Measurements from ENCODE around the gene PFKFB4. TPM values are rescaled to one million over a fixed set of nuclear protein-coding genes. Genes with fewer than 3 reads are reported as not detected.

PFKFB4 gene
- total and polyA plus RNA-seq, 2 experiments from 2014 or later = 9.5 to 14.1 TPM

- no peak for DNase-seq (ENCODE audit: low spot score)
Measured at GRCh38 chr3:48528754-48529153, 27.8 kb downstream of the PFKFB4 start.

DNA sequence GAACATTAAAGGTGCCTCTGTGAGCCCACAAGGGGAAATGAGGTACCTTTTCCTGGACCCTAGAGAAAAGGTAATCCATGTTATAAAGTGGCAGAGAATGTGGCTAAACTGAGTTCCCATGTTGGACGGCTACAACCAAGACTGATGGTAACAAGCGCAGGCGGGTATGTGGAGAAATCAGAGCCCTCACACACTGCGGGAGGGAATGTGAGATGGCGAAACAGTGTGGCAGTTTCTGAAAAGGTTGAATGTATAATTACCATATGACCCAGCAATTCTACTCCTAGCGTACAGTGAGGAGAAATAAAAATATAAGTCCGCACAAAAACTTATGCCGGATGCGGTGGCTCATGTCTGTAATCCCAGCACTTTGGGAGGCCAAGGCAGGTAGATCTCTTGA, 28.6 kb downstream of the PFKFB4 start:
- 97% methylated on average over 9 of the region's 9 CpGs for WGBS (ENCODE audit: low lambda C conversion rate, missing lambda C conversion rate)
- Histone ChIP-seq H3K9me2 (replicated peaks; ENCODE audit: insufficient read depth) (no peaks in the 10 kb centered on the region), H4K20me1 (ENCODE audit: insufficient read depth, poor library complexity, severe bottlenecking) (no peaks in the 10 kb centered on the region), H3K4me3 (no peak overlapping the region), H3K9me3 (ENCODE audit: low read depth) (no peaks in the 10 kb centered on the region), H3K4me1 (ENCODE audit: insufficient read depth) (no peaks in the 10 kb centered on the region), H3K27me3 (no peaks in the 10 kb centered on the region), H3K79me2 (no peaks in the 10 kb centered on the region), H2AFZ (no peak overlapping the region), H3K36me3 (replicated peaks; ENCODE audit: insufficient read depth, low read depth) (no peaks in the 10 kb centered on the region), H3K27ac (no peak overlapping the region), H3K4me2 (no peak overlapping the region)
- DNase-seq (ENCODE audit: low spot score) = no peak
- TF ChIP-seq EZH2phosphoT487 (IDR thresholded peaks at IDR 0.05; ENCODE audit: low read depth, severe bottlenecking, unreplicated experiment) (no peak), EZH2 (IDR thresholded peaks at IDR 0.05; ENCODE audit: borderline replicate concordance) (no peak), CTCF (IDR thresholded peaks at IDR 0.05; ENCODE audit: poor library complexity) (no peak)

More at GRCh38 chr3:48528754-48529153, 27.8 kb downstream of the PFKFB4 start:
- Histone ChIP-seq H3K27ac (no peak overlapping the region), H3K36me3 (replicated peaks; ENCODE audit: insufficient read depth, low read depth) (no peaks in the 10 kb centered on the region), H3K4me1 (ENCODE audit: insufficient read depth) (no peaks in the 10 kb centered on the region), H3K27me3 (no peaks in the 10 kb centered on the region), H3K79me2 (no peaks in the 10 kb centered on the region), H4K20me1 (ENCODE audit: insufficient read depth, poor library complexity, severe bottlenecking) (no peaks in the 10 kb centered on the region), H3K9me3 (ENCODE audit: low read depth) (no peaks in the 10 kb centered on the region), H3K9me2 (replicated peaks; ENCODE audit: insufficient read depth) (no peaks in the 10 kb centered on the region), H3K4me3 (no peak overlapping the region), H2AFZ (no peak overlapping the region), H3K4me2 (no peak overlapping the region)
- TF ChIP-seq EZH2 (IDR thresholded peaks at IDR 0.05; ENCODE audit: borderline replicate concordance) = no peak
- no peak for TF ChIP-seq CTCF (IDR thresholded peaks at IDR 0.05; ENCODE audit: poor library complexity)
- no peak for TF ChIP-seq EZH2phosphoT487 (IDR thresholded peaks at IDR 0.05; ENCODE audit: low read depth, severe bottlenecking, unreplicated experiment)
- 94% methylated on average over 3 of the region's 3 CpGs for WGBS (ENCODE audit: low lambda C conversion rate, missing lambda C conversion rate)

DNA sequence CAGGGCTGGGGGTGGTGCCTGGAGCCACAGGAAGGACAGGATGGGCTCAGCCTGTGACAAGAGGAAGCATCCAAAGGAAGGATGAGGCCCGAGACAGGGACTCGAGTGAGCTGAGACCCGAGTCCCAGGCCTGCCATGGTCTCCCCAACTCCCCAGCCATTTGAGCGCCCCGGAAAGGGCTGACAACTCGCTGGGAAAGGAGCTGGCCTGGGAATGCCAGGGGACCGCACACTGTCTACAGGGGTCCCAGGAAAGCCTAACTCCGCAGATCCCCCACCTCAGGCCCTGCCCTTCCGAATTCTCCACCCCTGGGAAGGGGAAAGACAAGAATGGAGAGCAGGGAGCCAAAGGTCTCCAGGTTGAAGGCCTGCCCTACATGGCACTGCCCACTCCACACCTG, 31.6 kb downstream of the PFKFB4 start:
- TF ChIP-seq EZH2 (IDR thresholded peaks at IDR 0.05; ENCODE audit: borderline replicate concordance) = no peak
- no peak for TF ChIP-seq CTCF (IDR thresholded peaks at IDR 0.05; ENCODE audit: poor library complexity)
- TF ChIP-seq EZH2phosphoT487 (IDR thresholded peaks at IDR 0.05; ENCODE audit: low read depth, severe bottlenecking, unreplicated experiment) = no peak
- WGBS (ENCODE audit: low lambda C conversion rate, missing lambda C conversion rate) = 95% methylated on average over 9 of the region's 9 CpGs
- no peaks in the 10 kb centered on the region for H3K27me3 ChIP-seq

GRCh38 chr3:48521635-48522034, 35.0 kb downstream of the PFKFB4 start:
- H3K79me2 ChIP-seq = no peaks in the 10 kb centered on the region
- H3K4me1 ChIP-seq (ENCODE audit: insufficient read depth) = no peaks in the 10 kb centered on the region
- WGBS (ENCODE audit: low lambda C conversion rate, missing lambda C conversion rate) = 97% methylated on average over 5 of the region's 6 CpGs
- DNase-seq (ENCODE audit: low spot score) = no peak
- no peak overlapping the region for H3K27ac ChIP-seq
- H3K27me3 ChIP-seq = no peaks in the 10 kb centered on the region
- no peak overlapping the region for H3K4me2 ChIP-seq
- TF ChIP-seq EZH2phosphoT487 (IDR thresholded peaks at IDR 0.05; ENCODE audit: low read depth, severe bottlenecking, unreplicated experiment) = no peak
- TF ChIP-seq EZH2 (IDR thresholded peaks at IDR 0.05; ENCODE audit: borderline replicate concordance) = no peak
- no peak for TF ChIP-seq CTCF (IDR thresholded peaks at IDR 0.05; ENCODE audit: poor library complexity)
- H3K36me3 ChIP-seq (replicated peaks; ENCODE audit: insufficient read depth, low read depth) = no peaks in the 10 kb centered on the region
- no peaks in the 10 kb centered on the region for H3K9me3 ChIP-seq (ENCODE audit: low read depth)
- H2AFZ ChIP-seq = no peak overlapping the region
- no peak overlapping the region for H3K4me3 ChIP-seq
- no peaks in the 10 kb centered on the region for H4K20me1 ChIP-seq (ENCODE audit: insufficient read depth, poor library complexity, severe bottlenecking)
- H3K9me2 ChIP-seq (replicated peaks; ENCODE audit: insufficient read depth) = no peaks in the 10 kb centered on the region

More for the DNA sequence above, 31.6 kb downstream of the PFKFB4 start:
- Histone ChIP-seq H3K79me2 (no peaks in the 10 kb centered on the region), H3K4me2 (no peak overlapping the region), H3K4me1 (ENCODE audit: insufficient read depth) (no peaks in the 10 kb centered on the region), H3K9me2 (replicated peaks; ENCODE audit: insufficient read depth) (no peaks in the 10 kb centered on the region), H4K20me1 (ENCODE audit: insufficient read depth, poor library complexity, severe bottlenecking) (no peaks in the 10 kb centered on the region), H3K27ac (no peak overlapping the region), H3K36me3 (replicated peaks; ENCODE audit: insufficient read depth, low read depth) (no peaks in the 10 kb centered on the region), H2AFZ (no peak overlapping the region), H3K4me3 (no peak overlapping the region), H3K9me3 (ENCODE audit: low read depth) (no peaks in the 10 kb centered on the region)
- DNase-seq (ENCODE audit: low spot score) = no peak

Measured in hepatocyte (in vitro differentiated cells).